GM12892 (cell line): ENCODE data around the gene TMEM192.
"Not testable (repeated sequence)": the region's sequence is repeated elsewhere in the genome, so short reads cannot be mapped to it uniquely, and the experiment has no call there.

Experiments
- DNase-seq: peaks from one replicate; pipeline ENCODE4 v3.0.0; 2011; ENCODE audit not compliant: insufficient read length
- FAIRE-seq: peaks from 2 replicates; lab custom pipeline; 2011; peaks lifted over from hg19 to GRCh38; lab: Jason Lieb, UNC
- POLR2A ChIP-seq: IDR thresholded peaks from 2 replicates; pipeline ENCODE4 v1.6.1; 2011; ENCODE audit warnings: low read depth, low read length, control low read depth
- POLR2AphosphoS5 ChIP-seq: IDR thresholded peaks from 2 replicates; pipeline ENCODE4 v1.6.1; 2011; ENCODE audit warnings: low read depth, low read length, control low read depth
- TAF1 ChIP-seq: IDR thresholded peaks from 2 replicates; pipeline ENCODE4 v1.6.1; 2011; ENCODE audit warnings: low read depth, mild to moderate bottlenecking, control low read depth, low read length, borderline replicate concordance

The TMEM192 gene

DNA sequence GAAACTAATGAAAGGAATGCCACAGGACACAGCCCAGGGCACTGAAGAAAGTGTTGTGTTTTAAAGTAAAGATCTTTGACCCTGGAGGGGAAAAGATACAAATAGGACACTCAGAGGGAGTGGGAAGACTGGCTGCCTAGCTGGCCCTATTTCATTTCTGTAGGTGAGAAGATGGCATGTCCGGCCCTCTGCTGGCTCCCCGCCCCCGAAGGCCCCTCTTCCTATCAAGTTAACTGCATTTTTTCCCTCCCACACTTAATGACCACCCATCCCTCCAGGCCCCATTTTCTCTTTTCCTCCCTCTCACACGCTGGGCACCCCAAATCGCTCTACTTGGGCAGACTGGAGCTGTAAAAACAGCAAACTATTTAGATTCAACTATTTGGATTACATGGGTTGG lies 64.5 kb downstream of the TMEM192 start:
- no peak for TF ChIP-seq POLR2AphosphoS5
- TF ChIP-seq POLR2A, result no peak
- TF ChIP-seq TAF1, result no peak
- no peak for DNase-seq
- FAIRE-seq, result no peak

DNA sequence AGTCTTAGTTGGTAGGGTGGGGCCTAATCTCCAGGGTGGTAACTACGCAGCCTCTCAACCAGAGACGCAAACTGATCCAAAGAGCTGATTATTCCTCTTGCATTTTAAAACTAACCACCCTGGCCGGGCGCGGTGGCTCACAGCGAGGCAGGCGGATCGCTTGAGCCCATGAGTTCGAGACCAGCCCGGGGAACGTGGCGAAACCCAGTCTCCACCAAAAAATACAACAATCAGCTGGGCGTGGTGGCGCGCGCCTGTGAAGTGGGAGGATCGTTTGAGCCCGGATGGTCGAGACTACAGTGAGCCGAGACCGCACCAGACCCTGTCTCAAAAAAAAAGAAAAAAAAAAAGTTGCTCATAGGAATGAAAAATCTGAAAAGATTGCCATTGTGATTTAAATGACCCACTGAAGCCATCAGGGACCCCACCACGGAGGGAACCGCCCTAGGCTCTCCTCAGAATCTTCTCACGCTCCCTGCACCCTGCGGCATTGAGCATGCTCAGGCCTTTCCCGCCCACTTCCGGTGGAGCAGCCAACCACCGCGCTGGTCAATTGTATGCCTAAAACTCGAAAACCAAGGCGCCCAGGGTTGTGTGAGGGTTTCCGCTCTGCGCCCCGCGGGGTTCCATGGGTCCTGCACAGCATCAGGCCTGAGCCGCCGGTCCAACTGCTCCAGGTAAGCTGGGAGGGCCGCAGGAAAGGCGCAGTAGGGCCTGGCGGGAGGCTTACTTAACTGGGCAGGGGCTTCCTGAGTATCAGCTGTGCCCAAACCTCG lies 81.0 kb downstream of the TMEM192 start, which contains the start of gene TRIM60:
TRIM60 (plus strand) TSS at position 564 of the 776 bp plus-strand sequence. CDS start 8,074 bp downstream, outside the sequence.
- FAIRE-seq (no peak), DNase-seq (no peak)

DNA sequence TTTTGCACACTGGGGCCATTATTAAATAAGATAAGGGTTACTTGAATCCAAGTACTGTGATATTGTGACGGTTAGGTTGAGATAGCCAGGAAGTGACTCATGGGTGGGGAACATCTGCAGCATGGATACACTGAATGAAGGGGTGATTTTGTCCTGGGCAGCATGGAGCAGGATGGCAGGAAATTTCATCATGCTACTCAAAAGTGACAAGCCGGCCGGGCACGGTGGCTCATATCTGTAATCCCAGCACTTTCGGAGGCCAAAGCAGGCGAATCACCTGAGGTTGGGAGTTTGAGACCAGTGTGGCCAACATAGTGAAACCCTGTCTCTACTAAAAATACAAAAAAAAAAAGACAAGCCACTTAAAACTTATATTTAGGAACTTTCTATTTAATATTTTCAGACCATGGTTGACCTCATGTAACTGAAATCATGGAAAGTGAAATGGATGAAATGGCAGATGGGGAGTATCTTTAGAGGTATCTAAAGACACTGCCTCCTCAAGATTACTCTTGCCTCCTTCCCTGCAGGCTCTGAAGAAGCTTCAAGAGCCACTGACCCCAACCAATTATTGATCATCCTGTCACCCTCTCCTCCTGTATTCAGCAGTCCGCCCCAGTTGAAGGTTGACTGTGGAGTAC lies 84.8 kb downstream of the TMEM192 start:
- FAIRE-seq (no peak), DNase-seq (no peak)
- TF ChIP-seq POLR2A (no peak), TAF1 (no peak)

More for the DNA sequence above, 81.0 kb downstream of the TMEM192 start, which contains the start of gene TRIM60:
- TF ChIP-seq POLR2AphosphoS5 (no peak), TAF1 (no peak), POLR2A (no peak)

DNA sequence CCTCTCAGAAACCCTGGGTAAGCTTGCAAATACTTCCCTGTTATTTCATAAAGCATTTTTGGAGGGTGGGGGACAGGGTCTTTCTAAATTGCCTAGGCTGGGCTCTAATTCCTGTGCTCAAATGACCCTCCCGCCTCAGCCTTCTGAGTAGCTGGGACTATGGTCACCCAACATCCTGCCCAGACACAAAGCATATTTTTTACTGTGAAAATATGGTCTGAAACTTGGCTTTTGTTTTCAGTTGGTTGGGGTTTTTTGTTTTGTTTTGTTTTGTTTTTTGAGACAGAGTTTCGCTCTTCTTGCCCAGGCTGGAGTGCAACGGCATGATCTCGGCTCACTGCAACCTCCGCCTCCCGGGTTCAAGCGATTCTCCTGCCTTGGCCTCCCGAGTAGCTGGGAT lies 86.9 kb downstream of the TMEM192 start:
- not testable (repeated sequence) for DNase-seq, FAIRE-seq
